ENCODE data around the gene LCN2.

The LCN2 gene

DNA sequence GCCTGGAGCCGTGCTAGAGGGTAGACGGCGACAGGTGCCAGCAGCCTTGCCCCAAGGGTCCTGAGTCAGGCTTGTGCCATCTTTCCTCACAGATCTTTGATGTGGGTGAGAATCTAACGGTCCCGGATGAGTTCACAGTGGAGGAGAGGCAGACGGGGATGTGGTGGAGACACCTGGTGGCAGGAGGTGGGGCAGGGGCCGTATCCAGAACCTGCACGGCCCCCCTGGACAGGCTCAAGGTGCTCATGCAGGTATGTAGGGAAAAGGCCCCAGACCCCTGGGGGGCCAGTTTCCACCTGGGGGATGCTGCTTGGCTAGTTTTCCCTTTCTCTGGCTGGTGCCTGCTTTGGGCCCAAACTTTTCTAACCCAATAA is 45.7 kb upstream of the LCN2 start:
- H3K27ac ChIP-seq = no peak overlapping the region
- TF ChIP-seq, protein P1, sequence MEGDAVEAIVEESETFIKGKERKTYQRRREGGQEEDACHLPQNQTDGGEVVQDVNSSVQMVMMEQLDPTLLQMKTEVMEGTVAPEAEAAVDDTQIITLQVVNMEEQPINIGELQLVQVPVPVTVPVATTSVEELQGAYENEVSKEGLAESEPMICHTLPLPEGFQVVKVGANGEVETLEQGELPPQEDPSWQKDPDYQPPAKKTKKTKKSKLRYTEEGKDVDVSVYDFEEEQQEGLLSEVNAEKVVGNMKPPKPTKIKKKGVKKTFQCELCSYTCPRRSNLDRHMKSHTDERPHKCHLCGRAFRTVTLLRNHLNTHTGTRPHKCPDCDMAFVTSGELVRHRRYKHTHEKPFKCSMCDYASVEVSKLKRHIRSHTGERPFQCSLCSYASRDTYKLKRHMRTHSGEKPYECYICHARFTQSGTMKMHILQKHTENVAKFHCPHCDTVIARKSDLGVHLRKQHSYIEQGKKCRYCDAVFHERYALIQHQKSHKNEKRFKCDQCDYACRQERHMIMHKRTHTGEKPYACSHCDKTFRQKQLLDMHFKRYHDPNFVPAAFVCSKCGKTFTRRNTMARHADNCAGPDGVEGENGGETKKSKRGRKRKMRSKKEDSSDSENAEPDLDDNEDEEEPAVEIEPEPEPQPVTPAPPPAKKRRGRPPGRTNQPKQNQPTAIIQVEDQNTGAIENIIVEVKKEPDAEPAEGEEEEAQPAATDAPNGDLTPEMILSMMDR (IDR thresholded peaks at IDR 0.05) = peak; percentile 26; the same call in 1 of the 2 replicates
- TF ChIP-seq ZFX (IDR thresholded peaks at IDR 0.05; ENCODE audit: borderline replicate concordance) = no peak

DNA sequence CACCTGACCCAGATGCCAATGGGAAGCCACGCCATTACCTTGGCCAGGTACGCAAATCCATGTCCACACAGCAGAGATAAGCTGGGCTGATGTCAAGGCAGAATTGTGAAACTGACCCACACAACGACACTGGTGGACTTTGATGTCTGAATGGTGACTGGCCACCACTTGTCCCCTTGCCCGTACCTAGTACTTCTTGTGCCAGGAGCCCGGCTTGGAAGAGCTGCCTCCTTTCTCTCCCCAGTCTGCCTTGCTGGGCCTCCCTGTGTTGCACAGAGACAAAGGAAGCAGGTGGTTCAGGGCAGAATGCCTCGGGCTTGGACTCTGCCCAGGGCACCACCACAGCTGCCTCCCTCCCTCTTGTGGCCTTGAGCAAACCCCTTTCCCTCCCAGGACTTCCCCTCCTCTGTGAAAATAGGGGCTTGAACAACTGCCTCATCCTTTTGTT is 45.1 kb upstream of the LCN2 start:
- H3K27ac ChIP-seq = no peak overlapping the region
- TF ChIP-seq, protein P1 (IDR thresholded peaks at IDR 0.05) = no peak
- no peak for TF ChIP-seq ZFX (IDR thresholded peaks at IDR 0.05; ENCODE audit: borderline replicate concordance)

- TF ChIP-seq, protein P1 (IDR thresholded peaks at IDR 0.05) = no peak
- TF ChIP-seq ZFX (IDR thresholded peaks at IDR 0.05; ENCODE audit: borderline replicate concordance) = no peak
- H3K27ac ChIP-seq = no peak overlapping the region
Observed at GRCh38 chr9:128105538-128106175, 43.6 kb upstream of the LCN2 start.

DNA sequence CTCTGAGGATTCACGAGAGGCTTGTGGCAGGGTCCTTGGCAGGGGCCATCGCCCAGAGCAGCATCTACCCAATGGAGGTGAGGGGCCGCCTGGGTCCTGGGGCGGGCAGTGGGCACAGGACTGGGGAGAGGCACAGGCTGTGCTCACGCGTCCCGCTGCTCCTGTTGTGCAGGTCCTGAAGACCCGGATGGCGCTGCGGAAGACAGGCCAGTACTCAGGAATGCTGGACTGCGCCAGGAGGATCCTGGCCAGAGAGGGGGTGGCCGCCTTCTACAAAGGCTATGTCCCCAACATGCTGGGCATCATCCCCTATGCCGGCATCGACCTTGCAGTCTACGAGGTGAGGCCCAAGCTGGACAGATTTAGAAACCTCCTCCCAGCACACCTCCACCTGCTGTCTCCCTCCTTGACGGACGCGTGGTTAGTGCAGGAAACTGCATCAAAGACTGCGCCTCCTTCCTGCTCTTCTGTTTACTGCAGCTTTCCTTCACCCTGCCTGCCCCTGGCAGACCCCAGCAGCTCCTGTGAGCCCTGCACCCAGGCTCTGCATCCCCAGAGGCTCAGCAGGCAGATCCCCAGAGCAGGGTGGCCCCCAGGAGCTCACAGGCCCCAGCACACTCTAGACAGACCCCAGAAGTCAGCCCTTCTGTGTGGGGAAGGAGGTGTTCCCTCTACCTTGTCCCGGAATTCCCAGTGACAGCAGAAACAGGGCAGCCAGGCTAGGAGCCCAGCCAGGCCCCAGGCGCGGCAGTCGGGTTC is 42.9 kb upstream of the LCN2 start:
- no peak for TF ChIP-seq ZFX (IDR thresholded peaks at IDR 0.05; ENCODE audit: borderline replicate concordance)
- TF ChIP-seq, protein P1 (IDR thresholded peaks at IDR 0.05) = no peak
- no peak overlapping the region for H3K27ac ChIP-seq

DNA sequence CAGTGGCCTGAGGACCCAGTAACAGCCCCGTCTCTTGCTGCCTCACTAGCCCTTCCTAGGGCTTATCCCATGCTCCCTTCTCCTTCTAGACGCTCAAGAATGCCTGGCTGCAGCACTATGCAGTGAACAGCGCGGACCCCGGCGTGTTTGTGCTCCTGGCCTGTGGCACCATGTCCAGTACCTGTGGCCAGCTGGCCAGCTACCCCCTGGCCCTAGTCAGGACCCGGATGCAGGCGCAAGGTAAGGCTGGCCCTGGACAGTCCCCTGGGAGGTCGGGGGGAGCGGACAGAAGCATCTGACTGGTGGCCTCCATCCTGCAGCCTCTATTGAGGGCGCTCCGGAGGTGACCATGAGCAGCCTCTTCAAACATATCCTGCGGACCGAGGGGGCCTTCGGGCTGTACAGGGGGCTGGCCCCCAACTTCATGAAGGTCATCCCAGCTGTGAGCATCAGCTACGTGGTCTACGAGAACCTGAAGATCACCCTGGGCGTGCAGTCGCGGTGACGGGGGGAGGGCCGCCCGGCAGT is 42.2 kb upstream of the LCN2 start:
- TF ChIP-seq, protein P1 (IDR thresholded peaks at IDR 0.05) = no peak
- no peak overlapping the region; the same call in 1 of the 2 replicates for H3K27ac ChIP-seq

DNA sequence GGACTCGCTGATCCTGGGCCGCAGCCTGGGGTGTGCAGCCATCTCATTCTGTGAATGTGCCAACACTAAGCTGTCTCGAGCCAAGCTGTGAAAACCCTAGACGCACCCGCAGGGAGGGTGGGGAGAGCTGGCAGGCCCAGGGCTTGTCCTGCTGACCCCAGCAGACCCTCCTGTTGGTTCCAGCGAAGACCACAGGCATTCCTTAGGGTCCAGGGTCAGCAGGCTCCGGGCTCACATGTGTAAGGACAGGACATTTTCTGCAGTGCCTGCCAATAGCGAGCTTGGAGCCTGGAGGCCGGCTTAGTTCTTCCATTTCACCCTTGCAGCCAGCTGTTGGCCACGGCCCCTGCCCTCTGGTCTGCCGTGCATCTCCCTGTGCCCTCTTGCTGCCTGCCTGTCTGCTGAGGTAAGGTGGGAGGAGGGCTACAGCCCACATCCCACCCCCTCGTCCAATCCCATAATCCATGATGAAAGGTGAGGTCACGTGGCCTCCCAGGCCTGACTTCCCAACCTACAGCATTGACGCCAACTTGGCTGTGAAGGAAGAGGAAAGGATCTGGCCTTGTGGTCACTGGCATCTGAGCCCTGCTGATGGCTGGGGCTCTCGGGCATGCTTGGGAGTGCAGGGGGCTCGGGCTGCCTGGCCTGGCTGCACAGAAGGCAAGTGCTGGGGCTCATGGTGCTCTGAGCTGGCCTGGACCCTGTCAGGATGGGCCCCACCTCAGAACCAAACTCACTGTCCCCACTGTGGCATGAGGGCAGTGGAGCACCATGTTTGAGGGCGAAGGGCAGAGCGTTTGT is 41.6 kb upstream of the LCN2 start:
- no peak for TF ChIP-seq ZFX (IDR thresholded peaks at IDR 0.05; ENCODE audit: borderline replicate concordance)
- H3K27ac ChIP-seq = peak overlapping the region; percentile 18

GRCh38 chr9:128108269-128109049 is 40.8 kb upstream of the LCN2 start:
- TF ChIP-seq ZFX (IDR thresholded peaks at IDR 0.05; ENCODE audit: borderline replicate concordance) = no peak
- TF ChIP-seq, protein P1 (IDR thresholded peaks at IDR 0.05) = no peak
- H3K27ac ChIP-seq = peak overlapping the region; percentile 18; the same call in 1 of the 2 replicates

All from 22Rv1 (cell line).